H1 (cell line): ENCODE data around the gene SLC44A1. TPM values are rescaled to one million over a fixed set of nuclear protein-coding genes. Genes with fewer than 3 reads are reported as not detected.

Experiments used
- CTCF ChIA-PET: fragments of 300-600 bp; sonication (Branson Sonifier 250); formaldehyde crosslinking; loops from one replicate; lab custom pipeline; 2021; ENCODE audit not compliant: partially characterized antibody; lab: Charles Lee
- POLR2A ChIA-PET: fragments of 300-600 bp; sonication (Branson Sonifier 250); formaldehyde crosslinking; loops from one replicate; lab custom pipeline; 2021; ENCODE audit warnings: inconsistent platforms; ENCODE audit not compliant: partially characterized antibody; lab: Charles Lee
- DNase-seq, 2 experiments: peaks; one replicate each; pipeline versions ENCODE4 v3.0.0 to v3.0.0-alpha.2; 2010 to 2022; ENCODE audit warnings: low spot score in 2 of 2, low read depth in 1 of 2, mixed read lengths in 1 of 2
- FAIRE-seq: peaks from 2 replicates; lab custom pipeline; 2011; peaks lifted over from hg19 to GRCh38; lab: Jason Lieb, UNC
- H2AFZ ChIP-seq: 2 replicates; pipeline ENCODE4 v1.8.1; 2012; ENCODE audit warnings: low read length, inconsistent platforms
- H2AK5ac ChIP-seq: 2 replicates; pipeline ENCODE4 v1.6.1; 2013; ENCODE audit warnings: low read depth, low read length
- H2BK120ac ChIP-seq: replicated peaks from 2 replicates; pipeline ENCODE3; 2013; ENCODE audit warnings: low read depth, low read length, inconsistent platforms
- H2BK12ac ChIP-seq: 2 replicates; pipeline ENCODE4 v1.6.1; 2013; ENCODE audit warnings: low read depth, low read length
- H2BK15ac ChIP-seq: 2 replicates; pipeline ENCODE4 v1.6.1; 2013; ENCODE audit warnings: low read length
- H2BK20ac ChIP-seq: 2 replicates; pipeline ENCODE4 v1.6.1; 2013; ENCODE audit warnings: low read length
- H2BK5ac ChIP-seq: 2 replicates; pipeline ENCODE4 v1.6.1; 2013; ENCODE audit warnings: low read depth, low read length
- H3K14ac ChIP-seq: 2 replicates; pipeline ENCODE4 v1.6.1; 2013; ENCODE audit warnings: inconsistent platforms; ENCODE audit not compliant: insufficient read length
- H3K18ac ChIP-seq: 2 replicates; pipeline ENCODE4 v1.6.1; 2013; ENCODE audit warnings: low read length; ENCODE audit errors: extremely low read depth
- H3K23ac ChIP-seq: 2 replicates; pipeline ENCODE4 v1.6.1; 2013; ENCODE audit warnings: inconsistent platforms; ENCODE audit not compliant: insufficient read length
- H3K23me2 ChIP-seq: 2 replicates; pipeline ENCODE4 v1.6.1; 2013; ENCODE audit warnings: low read depth, low read length
- H3K27ac ChIP-seq: 2 replicates; pipeline ENCODE4 v1.6.1; 2011; ENCODE audit warnings: low read depth, low read length, inconsistent platforms
- H3K27me3 ChIP-seq, 4 experiments: replicated peaks in 1 of 4; 1 replicate in 1 of 4; 2 replicates in 3 of 4; pipeline versions ENCODE4 v1.6.1 to v1.8.1; 2011 to 2013; ENCODE audit warnings: low read length in 3 of 4, mild to moderate bottlenecking in 3 of 4, inconsistent platforms in 2 of 4, mixed read lengths in 2 of 4, moderate library complexity in 1 of 4; ENCODE audit not compliant: control insufficient read depth in 3 of 4, insufficient read depth in 3 of 4; ENCODE audit errors: extremely low read depth in 1 of 4
- H3K36me3 ChIP-seq, 4 experiments: 2 replicates each; pipeline versions ENCODE4 v1.6.1 to v1.8.1; 2011 to 2013; ENCODE audit warnings: mild to moderate bottlenecking in 4 of 4, low read length in 3 of 4, moderate library complexity in 2 of 4, control low read depth in 1 of 4, inconsistent platforms in 1 of 4; ENCODE audit not compliant: insufficient read depth in 4 of 4, control insufficient read depth in 2 of 4
- H3K4ac ChIP-seq: replicated peaks from 2 replicates; pipeline ENCODE3; 2013; ENCODE audit warnings: low read length, low read depth, mixed read lengths, inconsistent platforms; ENCODE audit not compliant: insufficient read length
- H3K4me1 ChIP-seq, 4 experiments: replicated peaks in 1 of 4; 1 replicate in 1 of 4; 2 replicates in 3 of 4; pipeline versions ENCODE4 v1.6.1 to v1.8.1; 2011 to 2013; ENCODE audit warnings: low read length in 3 of 4, inconsistent platforms in 2 of 4, mixed read lengths in 1 of 4; ENCODE audit not compliant: insufficient read depth in 4 of 4, control insufficient read depth in 3 of 4
- H3K4me2 ChIP-seq, 2 experiments: 2 replicates each; pipeline versions ENCODE4 v1.6.1 to v1.8.1; 2011 to 2013; ENCODE audit warnings: low read depth in 2 of 2, low read length in 2 of 2, control low read depth in 1 of 2, inconsistent platforms in 1 of 2, mild to moderate bottlenecking in 1 of 2; ENCODE audit not compliant: insufficient read depth in 1 of 2
- H3K4me3 ChIP-seq, 4 experiments: fragments of 200-600, 300-600 bp in 1 of 4; sonication (generic), shearing (Covaris generic), sonication (Bioruptor Twin) in 1 of 4; 2 replicates each; pipeline versions ENCODE4 v1.5.1 to v1.8.1; 2011 to 2016; ENCODE audit warnings: low read length in 4 of 4, low read depth in 3 of 4, control low read depth in 2 of 4, inconsistent platforms in 2 of 4, mild to moderate bottlenecking in 2 of 4, mixed read lengths in 1 of 4, moderate library complexity in 1 of 4; ENCODE audit not compliant: insufficient read depth in 2 of 4; ENCODE audit errors: extremely low read depth in 1 of 4
- H3K56ac ChIP-seq: replicated peaks from 2 replicates; pipeline ENCODE3; 2013; ENCODE audit warnings: low read depth, mild to moderate bottlenecking, mixed read lengths, low read length, inconsistent platforms; ENCODE audit not compliant: insufficient read length
- H3K79me1 ChIP-seq: 2 replicates; pipeline ENCODE4 v1.6.1; 2013; ENCODE audit warnings: low read depth, low read length, control low read depth
- H3K79me2 ChIP-seq, 2 experiments: 2 replicates each; pipeline versions ENCODE4 v1.6.1 to v1.8.1; 2012 to 2013; ENCODE audit warnings: low read length in 2 of 2, mild to moderate bottlenecking in 2 of 2, inconsistent platforms in 1 of 2; ENCODE audit not compliant: insufficient read depth in 2 of 2, control insufficient read depth in 1 of 2
- H3K9ac ChIP-seq, 4 experiments: replicated peaks in 1 of 4; 1 replicate in 1 of 4; 2 replicates in 3 of 4; pipeline versions ENCODE4 v1.6.1 to v1.8.1; 2011 to 2013; ENCODE audit warnings: low read depth in 3 of 4, low read length in 3 of 4, control low read depth in 2 of 4, mild to moderate bottlenecking in 2 of 4, moderate library complexity in 2 of 4, inconsistent platforms in 1 of 4; ENCODE audit errors: extremely low read depth in 1 of 4
- H3K9me3 ChIP-seq, 2 experiments: 2 replicates each; pipeline versions ENCODE4 v1.6.1 to v1.8.1; 2012 to 2013; ENCODE audit warnings: mild to moderate bottlenecking in 2 of 2, moderate library complexity in 2 of 2, control low read depth in 1 of 2, inconsistent platforms in 1 of 2, low read depth in 1 of 2, low read length in 1 of 2, mixed read lengths in 1 of 2; ENCODE audit not compliant: insufficient read depth in 2 of 2
- H4K20me1 ChIP-seq, 2 experiments: replicated peaks in 1 of 2; 2 replicates each; pipeline versions ENCODE3 to v1.8.1; 2011 to 2013; ENCODE audit warnings: inconsistent platforms in 2 of 2, low read length in 2 of 2, mild to moderate bottlenecking in 1 of 2; ENCODE audit not compliant: insufficient read depth in 2 of 2, control insufficient read depth in 1 of 2
- H4K5ac ChIP-seq: 2 replicates; pipeline ENCODE4 v1.6.1; 2013; ENCODE audit warnings: low read length, low read depth, mixed read lengths, inconsistent platforms; ENCODE audit not compliant: insufficient read length
- H4K8ac ChIP-seq: 2 replicates; pipeline ENCODE4 v1.8.0; 2013; ENCODE audit warnings: mild to moderate bottlenecking, moderate library complexity, low read length, inconsistent platforms; ENCODE audit not compliant: insufficient read depth; ENCODE audit errors: extremely low read depth
- H4K91ac ChIP-seq: replicated peaks from 2 replicates; pipeline ENCODE3; 2013; ENCODE audit warnings: low read length, mixed read lengths, inconsistent platforms; ENCODE audit not compliant: insufficient read length
- ATF2 ChIP-seq: IDR thresholded peaks from 2 replicates; pipeline ENCODE4 v1.6.1; 2012; ENCODE audit warnings: low read length, inconsistent platforms
- PHF8 ChIP-seq: fragments of 200-600 bp; sonication (generic); conservative IDR thresholded peaks from 2 replicates; pipeline ENCODE4 v1.7.1; 2012; ENCODE audit warnings: low read depth, mild to moderate bottlenecking, inconsistent platforms, low read length, moderate library complexity
- POU5F1 ChIP-seq: IDR thresholded peaks from 2 replicates; pipeline ENCODE4 v1.6.1; 2011; ENCODE audit warnings: low read depth, mild to moderate bottlenecking, low read length, moderate library complexity
- SAP30 ChIP-seq: fragments of 300-600 bp; sonication (generic); IDR thresholded peaks from 2 replicates; pipeline ENCODE4 v1.7.1; 2012; ENCODE audit warnings: low read length, moderate library complexity, mild to moderate bottlenecking, inconsistent platforms; ENCODE audit not compliant: insufficient read depth, insufficient replicate concordance
- SP1 ChIP-seq: IDR thresholded peaks from 2 replicates; pipeline ENCODE4 v1.6.1; 2011; ENCODE audit warnings: low read depth, low read length
- TAF1 ChIP-seq: IDR thresholded peaks from 2 replicates; pipeline ENCODE4 v1.6.1; 2011; ENCODE audit warnings: mild to moderate bottlenecking, low read depth, low read length
- WGBS, 2 experiments: shearing (Covaris generic) in 1 of 2; methylation state at CpG; one replicate each; pipeline versions ENCODE4 v1.1.6 to v1.1.7; 2013 to 2015; ENCODE audit warnings: low lambda C conversion rate in 2 of 2, mixed read lengths in 2 of 2, inconsistent platforms in 1 of 2, low coverage in 1 of 2, missing lambda C conversion rate in 1 of 2; ENCODE audit not compliant: insufficient replicate concordance in 2 of 2, insufficient coverage in 1 of 2, insufficient read length in 1 of 2; ENCODE audit errors: extremely low coverage in 1 of 2, missing lambda C conversion rate in 1 of 2; 5-methylcytosine and 5-hydroxymethylcytosine counted together
- polyA plus RNA-seq, 7 experiments: library from polyadenylated mRNA; depleted of rRNA in 3 of 7; stranded (reverse) in 5 of 7; unstranded in 2 of 7; fragments of >200 nt in 5 of 7; fragments of 200-250 nt in 2 of 7; gene quantifications; 1 replicate in 5 of 7; 2 replicates in 1 of 7; 4 replicates in 1 of 7; pipeline versions ENCODE4 v1.2.1 to v1.2.3, GENCODE V29; 2011 to 2013; ENCODE audit warnings: missing spikeins in 2 of 7, mixed read lengths in 2 of 7
- total RNA-seq: library from RNA; stranded (reverse); fragmentation: NEBNext Ultra II Directional; extraction: Animal tissue kit (Norgen Biotek cat#: 25700); gene quantifications from 2 replicates; pipeline ENCODE4 v1.2.1, GENCODE V29; 2021

SLC44A1 gene
- total and polyA plus RNA-seq, 2 of the 8 experiments (the other 6 are each of a cell fraction or from before 2014, with no cell fraction given) = 30.5 to 71.2 TPM

- Histone ChIP-seq H3K9ac (no peak overlapping the region), H3K14ac (no peak overlapping the region), H4K5ac (no peak overlapping the region), H4K20me1 (no peaks in the 10 kb centered on the region), H3K36me3 (peaks cover 0 to 11% (median 1%) of the 10 kb centered on the region in 4 experiments; a peak in 3 of 8 replicates), H3K56ac (no peak overlapping the region), H3K79me2 (peaks cover 0 to 33% of the 10 kb centered on the region in 2 experiments; a peak in 2 of 4 replicates), H2BK20ac (no peak overlapping the region), H3K4me2 (no peak overlapping the region), H2BK120ac (no peak overlapping the region), H3K4me3 (no peak overlapping the region), H4K91ac (no peak overlapping the region), H2BK12ac (no peak overlapping the region), H3K4ac (no peak overlapping the region), H3K27ac (no peak overlapping the region), H3K23ac (no peak overlapping the region), H3K79me1 (peaks cover 4% of the 10 kb centered on the region; the same call in 1 of the 2 replicates), H3K9me3 (no peaks in the 10 kb centered on the region), H2BK5ac (no peak overlapping the region), H4K8ac (no peak overlapping the region), H2AFZ (no peak overlapping the region), H3K27me3 (no peaks in the 10 kb centered on the region), H2AK5ac (peak overlapping the region; percentile 66; the same call in 1 of the 2 replicates), H3K4me1 (peaks cover 2 to 6% (median 3%) of the 10 kb centered on the region in 4 experiments; a peak in 3 of 7 replicates), H3K18ac (no peak overlapping the region), H3K23me2 (no peaks in the 10 kb centered on the region), H2BK15ac (no peak overlapping the region)
- CTCF ChIA-PET = interaction anchor here (1.0 to 1.9 kb wide), 4 partner anchors 8 to 55 kb away, joined by 3 to 6 read pairs (median 4); no protein-coding TSS in a partner anchor
- DNase-seq (no peak), FAIRE-seq (no peak)
- WGBS, 2 experiments = 86% methylated on average over 8 of the region's 8 CpGs; no CpG with 5 or more reads in 1 of the 2 experiments
- POLR2A ChIA-PET = interaction anchor here (1.0 to 2.7 kb wide), 4 partner anchors 12 to 24 kb away, joined by 3 to 9 read pairs (median 3); no protein-coding TSS in a partner anchor
- TF ChIP-seq TAF1 (no peak), SAP30 (no peak), SP1 (no peak), PHF8 (no peak), POU5F1 (no peak), ATF2 (no peak)
Observed at GRCh38 chr9:105308461-105309341, 64.2 kb downstream of the SLC44A1 start.
